AG08395 (cell line): ENCODE results near the gene IRF3.

Source experiments
- DNase-seq: peaks from one replicate; pipeline ENCODE4 v3.0.0; 2012; ENCODE audit warnings: mixed read lengths, low spot score

The IRF3 gene

DNA sequence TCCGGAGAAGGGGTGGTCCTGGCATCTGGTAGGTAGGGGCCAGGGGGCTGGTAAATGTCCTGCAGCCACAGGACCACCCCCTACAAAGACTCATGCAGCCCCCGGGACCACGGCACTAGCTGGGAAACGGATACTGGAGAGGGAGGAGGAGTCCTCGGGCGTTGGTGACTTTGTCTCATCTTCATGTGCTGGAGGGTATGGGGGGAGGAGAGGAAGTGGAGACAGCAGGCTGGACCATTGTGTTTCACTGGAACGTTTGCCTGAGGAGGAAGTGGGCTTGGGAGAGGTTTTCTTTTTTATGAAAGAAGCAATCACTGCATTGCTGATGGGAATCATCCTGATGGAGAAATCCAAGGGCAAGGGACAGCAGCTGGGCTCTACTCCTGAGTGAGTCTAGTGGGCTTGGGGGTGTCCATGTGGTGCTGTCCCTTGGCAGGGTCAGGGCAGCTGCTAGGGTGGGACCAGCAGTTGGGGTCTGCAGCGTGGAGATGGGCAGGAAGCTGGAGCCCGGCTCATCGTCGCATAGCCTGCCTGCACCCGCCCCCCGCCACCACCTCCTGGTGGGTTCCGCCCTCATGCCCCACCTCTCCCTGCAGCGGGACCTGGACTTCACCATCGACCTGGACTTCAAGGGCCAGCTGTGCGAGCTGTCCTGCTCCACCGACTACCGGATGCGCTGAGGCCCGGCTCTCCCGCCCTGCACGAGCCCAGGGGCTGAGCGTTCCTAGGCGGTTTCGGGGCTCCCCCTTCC lies 22.1 kb upstream of the IRF3 start:
- DNase-seq = no peak

DNA sequence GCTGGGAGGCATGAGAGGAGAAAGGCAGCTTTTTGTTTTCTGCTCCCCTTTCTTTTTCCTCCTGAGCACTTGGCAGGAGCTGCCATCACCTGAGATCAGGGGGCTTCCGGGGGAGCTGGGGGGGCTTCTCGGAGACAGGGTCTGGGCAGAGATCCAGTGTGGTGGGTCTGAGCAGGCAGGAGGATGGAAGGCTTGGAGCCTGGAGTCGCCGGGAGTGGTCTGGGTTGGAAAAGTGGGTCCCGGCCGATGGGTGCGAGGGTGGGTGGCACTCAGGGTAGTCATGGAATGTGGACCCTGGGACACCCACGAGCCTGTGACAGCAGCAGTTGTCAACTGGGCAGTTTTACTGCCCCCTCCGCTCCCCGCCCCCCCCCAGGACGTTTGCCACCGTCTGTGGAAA lies 21.5 kb upstream of the IRF3 start:
- no peak for DNase-seq

- no peak for DNase-seq
These were observed 20.9 kb upstream of the IRF3 start for GRCh38 chr19:49686503-49687088.

DNA sequence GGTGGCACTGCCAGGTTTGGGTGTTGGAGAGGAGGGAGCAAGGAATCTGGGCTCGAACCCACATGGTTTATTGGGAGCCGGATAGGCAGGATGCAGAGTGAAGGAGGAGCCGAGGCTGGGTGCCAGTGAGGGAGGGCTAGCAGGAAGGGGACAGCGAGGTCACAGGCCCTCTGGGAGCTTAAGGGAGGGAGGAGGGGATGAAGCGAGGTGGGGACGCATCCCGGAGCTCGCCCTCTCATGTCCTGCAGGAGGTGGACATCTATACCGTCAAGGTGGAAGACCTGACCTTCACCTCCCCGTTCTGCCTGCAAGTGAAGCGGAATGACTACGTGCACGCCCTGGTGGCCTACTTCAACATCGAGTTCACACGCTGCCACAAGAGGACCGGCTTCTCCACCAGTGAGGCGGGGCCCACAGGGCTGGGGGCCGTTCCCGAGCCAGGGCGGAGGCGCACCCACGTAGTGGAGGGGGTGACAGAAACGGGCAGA lies 20.2 kb upstream of the IRF3 start:
- DNase-seq = no peak

DNA sequence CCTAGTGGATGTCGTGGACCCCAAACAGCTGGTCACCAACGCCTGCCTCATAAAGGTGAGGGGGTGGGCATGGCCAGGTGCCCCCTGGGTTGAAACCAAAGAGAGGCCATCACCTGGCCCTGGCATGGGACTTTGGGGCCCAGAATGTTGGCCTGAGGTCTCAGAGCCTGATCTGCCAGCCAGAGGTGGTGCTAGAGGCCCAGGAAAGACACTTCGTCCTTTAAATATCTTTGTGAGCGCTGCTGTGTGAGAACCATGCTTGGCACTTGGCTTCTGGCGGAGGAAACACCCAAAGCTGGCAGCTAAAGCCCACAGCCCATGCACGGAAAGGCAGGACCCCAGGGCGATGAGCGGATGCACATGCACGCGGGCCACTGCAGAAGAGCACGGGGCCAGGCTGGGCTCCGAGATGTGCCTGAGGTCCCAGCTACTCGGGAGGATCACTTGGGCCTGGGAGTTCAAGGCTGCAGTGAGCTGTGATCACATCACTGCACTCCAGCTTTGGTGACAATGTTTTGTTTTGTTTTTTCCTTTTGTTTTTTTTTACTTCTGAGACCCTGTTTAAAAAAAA lies 19.4 kb upstream of the IRF3 start:
- DNase-seq = no peak

DNA sequence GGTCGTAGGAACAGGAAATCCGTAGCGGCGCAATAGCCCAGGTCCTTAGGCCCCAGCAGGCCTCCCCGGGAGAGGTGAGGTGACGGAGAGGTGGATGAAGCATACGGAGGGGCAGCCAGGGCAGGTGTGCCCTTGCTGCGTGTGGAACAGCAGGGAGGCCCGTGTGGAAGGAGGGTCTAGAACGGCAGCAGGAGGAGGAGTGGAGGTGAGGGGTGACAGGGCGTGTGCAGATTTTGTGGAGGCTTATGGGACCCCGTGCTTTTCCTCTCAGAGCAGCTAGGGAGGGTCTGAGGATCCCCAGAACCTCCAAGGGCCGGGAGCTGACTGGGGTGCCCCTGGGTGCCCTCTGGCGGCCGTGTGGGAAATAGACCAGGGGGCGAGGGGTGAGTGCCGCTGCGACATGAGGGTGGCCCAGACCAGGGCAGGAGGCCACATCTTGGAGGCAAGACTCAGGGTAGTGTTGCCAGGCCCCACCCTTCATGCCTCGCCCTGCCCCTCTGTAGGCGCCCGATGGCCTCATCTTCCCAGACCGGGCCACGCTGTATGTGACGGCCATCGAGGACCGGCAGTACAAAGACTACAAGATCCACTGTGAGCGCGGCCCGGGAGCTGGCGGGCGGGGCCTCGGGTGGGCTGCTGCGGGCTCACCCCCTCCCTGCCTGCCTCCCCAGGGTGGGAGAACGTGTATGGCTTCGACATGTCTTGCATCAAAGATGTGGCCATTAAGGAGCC lies 18.8 kb upstream of the IRF3 start:
- DNase-seq = no peak

DNA sequence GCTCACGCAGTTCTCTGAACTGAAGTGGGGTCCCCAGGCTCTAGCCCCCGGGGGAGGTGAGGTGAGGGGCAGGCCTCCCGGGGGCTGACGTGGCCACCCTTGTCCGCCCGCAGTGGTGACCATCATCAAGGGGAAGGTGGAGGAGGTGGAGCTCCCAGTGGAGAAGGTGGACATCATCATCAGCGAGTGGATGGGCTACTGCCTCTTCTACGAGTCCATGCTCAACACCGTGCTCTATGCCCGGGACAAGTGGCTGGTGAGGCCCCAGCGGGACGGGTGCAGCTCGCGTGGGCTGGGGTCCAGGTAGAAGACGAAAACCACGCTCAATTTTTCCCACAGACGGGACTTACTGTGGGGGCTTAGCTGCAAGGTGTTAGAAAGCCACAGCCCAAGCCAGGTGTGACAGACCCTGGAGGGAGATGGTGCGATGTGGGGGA lies 18.2 kb upstream of the IRF3 start:
- DNase-seq = no peak

DNA sequence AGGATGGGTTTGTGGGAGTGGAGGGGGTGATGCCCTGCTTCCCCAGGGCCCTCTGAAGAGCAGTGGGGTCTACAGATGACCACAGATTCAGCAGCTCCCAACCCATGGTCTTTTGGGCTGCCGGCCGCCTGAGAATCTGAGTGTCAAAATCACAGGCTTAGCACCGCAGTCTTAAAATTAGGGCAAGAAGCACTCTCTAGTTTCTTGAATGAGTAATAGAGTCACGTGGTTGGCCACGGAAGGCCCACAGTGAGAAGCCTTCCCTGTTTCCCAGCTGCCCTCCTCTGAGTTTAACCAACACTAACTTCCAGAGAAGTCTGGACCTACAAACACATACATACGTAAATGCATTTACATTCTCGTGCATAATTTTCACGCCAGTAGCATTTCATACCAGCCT lies 16.6 kb upstream of the IRF3 start:
- DNase-seq = no peak

- no peak for DNase-seq
These were observed 16.2 kb upstream of the IRF3 start for GRCh38 chr19:49681830-49682229.

DNA sequence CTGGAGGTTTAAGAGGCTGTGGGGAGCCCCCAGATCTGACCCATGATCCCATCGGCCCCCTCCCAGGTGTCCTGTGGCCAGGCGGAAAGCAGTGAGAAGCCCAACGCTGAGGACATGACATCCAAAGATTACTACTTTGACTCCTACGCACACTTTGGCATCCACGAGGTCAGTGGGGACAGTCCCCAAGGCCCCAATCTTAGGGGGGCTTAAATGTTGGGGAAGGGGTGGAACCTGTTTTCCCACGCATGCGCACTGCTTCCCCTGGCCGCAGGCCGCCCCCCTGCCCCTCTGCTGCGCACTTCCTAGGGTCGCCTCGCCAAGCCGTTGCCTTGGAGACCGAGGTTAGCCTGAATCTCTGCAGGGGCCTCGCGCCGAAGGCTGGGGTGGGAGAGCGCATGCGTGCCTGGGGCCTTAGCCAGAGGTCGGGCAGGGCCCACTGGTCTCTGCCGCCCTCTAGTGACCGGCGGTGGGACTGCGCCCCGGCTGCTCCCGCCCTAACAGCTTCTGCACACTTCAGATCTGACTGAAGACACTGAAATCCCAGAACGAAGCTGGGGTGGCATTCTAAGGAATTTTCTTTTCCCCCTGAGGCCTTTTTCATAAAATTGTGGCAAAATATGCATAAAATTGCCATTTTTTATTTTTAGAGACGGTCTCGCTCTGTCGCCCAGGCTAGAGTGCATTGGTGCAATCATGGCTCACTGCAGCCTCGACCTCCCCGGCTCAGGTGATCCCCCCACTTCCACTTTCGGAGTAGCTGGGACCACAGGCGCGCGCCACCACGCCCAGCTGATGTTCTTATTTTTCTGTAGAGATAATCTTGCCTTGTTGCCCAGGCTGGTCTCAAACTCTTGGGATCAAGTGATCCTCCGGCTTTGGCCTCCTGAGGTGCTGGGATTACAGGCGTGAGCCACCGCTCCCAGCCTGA lies 15.0 kb upstream of the IRF3 start:
- DNase-seq = peak; percentile 96

DNA sequence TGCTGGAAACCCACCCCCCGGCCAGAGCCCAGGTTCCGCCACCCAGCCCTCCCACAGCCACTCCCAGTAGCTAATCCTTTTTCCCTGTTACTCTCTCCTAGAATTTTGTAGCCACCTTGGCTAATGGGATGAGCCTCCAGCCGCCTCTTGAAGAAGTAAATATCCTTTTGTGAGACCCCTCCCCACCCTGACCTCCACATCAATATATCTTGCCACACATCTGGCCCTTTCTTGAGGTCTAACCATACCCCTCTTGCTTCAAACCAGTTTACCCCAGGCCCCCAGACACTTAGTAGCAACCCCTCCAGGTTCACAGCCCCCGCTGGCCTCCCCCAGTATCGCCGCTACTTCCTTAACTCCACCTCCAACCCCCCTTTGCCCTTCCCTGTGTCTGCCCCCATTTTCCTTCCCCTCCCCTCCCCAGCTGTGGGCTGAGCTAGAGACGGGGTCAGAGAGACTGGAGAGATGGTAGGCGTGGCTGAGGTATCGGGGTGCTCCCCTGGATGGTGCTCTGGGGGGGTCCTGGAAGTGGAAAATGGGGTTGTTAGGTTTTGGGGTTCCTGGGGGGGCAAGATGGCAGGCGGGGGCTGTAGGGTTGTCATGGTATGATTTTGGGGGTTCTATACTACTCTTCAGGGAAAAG lies 14.2 kb upstream of the IRF3 start:
- DNase-seq = no peak

GRCh38 chr19:49678985-49679770 lies 13.5 kb upstream of the IRF3 start:
- no peak for DNase-seq

- peak; percentile 50 for DNase-seq
These were observed 12.4 kb upstream of the IRF3 start for GRCh38 chr19:49677901-49678674.

DNA sequence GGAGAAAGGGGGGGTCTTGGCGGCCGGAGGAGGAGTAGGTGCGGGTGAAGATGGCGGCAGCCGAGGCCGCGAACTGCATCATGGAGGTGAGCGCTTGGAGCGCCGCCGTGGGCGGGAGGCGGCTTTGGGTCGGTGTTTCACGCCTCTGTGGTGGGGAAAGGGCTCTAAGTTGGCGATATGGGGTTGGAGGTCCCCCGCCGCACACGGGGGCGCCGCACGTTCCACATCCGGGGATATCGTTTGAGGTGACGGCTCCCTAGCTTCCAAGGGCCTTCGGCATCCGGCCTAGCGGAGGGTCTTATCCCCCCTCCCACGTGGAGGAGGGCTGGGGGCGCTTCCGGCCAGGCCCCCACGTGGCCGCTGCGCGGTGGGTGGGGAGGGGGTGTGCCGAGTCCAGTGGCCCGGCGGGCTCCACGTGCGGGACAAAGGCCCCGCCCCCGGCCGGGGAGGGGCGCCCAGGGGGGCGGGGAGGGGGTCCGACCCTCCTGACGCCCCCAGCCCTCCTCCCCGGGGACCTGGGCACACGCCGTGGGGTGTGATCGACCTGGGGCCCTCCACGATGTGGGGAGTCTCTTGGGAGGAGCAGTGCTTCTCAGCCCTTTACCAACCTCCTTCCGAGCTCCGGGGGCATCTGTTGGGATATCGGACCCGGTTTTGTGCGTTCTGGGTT lies 11.7 kb upstream of the IRF3 start, which contains the start of gene PRMT1:
Gene PRMT1 (plus strand): TSS at position 41 of the 670 bp plus-strand sequence. CDS start 10 bp downstream, at position 51.
- no peak for DNase-seq

GRCh38 chr19:49676784-49677230 lies 11.2 kb upstream of the IRF3 start:
- peak; percentile 99 for DNase-seq

- DNase-seq = peak; percentile 98
These were observed 10.6 kb upstream of the IRF3 start for GRCh38 chr19:49676136-49676783.

- peak; percentile 79 for DNase-seq
These were observed 6.7 kb upstream of the IRF3 start for GRCh38 chr19:49672131-49672919.
